DND-41 (cell line): ENCODE measurements around the gene GYS1.

ENCODE experiments used
- ATAC-seq: fragments of 200-7000 bp; cut with Tn5 transposase; 3 replicates; pipeline ENCODE4 v1.9.1; 2021; ENCODE audit warnings: low read depth; ENCODE audit not compliant: insufficient read depth
- DNase-seq: peaks from one replicate; pipeline ENCODE4 v3.0.0-alpha.2; 2020
- H2AFZ ChIP-seq: 2 replicates; pipeline ENCODE4 v1.6.0; 2012; ENCODE audit warnings: low read depth, low read length
- H3K27ac ChIP-seq: 2 replicates; pipeline ENCODE4 v1.5.1; 2012; ENCODE audit warnings: low read length, inconsistent platforms
- H3K27me3 ChIP-seq: fragments of 200-600 bp; sonication (generic); 2 replicates; pipeline ENCODE4 v1.6.0; 2012; ENCODE audit warnings: low read length, mild to moderate bottlenecking, inconsistent platforms; ENCODE audit not compliant: insufficient read depth, poor library complexity
- H3K36me3 ChIP-seq: 2 replicates; pipeline ENCODE4 v1.5.1; 2012; ENCODE audit warnings: low read length, inconsistent platforms; ENCODE audit not compliant: insufficient read depth
- H3K4me1 ChIP-seq: 2 replicates; pipeline ENCODE4 v1.5.1; 2012; ENCODE audit warnings: mild to moderate bottlenecking, low read length; ENCODE audit not compliant: insufficient read depth
- H3K4me2 ChIP-seq: 2 replicates; pipeline ENCODE4 v1.6.0; 2012; ENCODE audit warnings: mild to moderate bottlenecking, moderate library complexity, low read length, inconsistent platforms; ENCODE audit not compliant: insufficient read depth
- H3K4me3 ChIP-seq, 2 experiments: fragments of 200-600 bp in 1 of 2; shearing (Covaris generic) in 1 of 2; 2 replicates each; pipeline ENCODE4 v1.5.1; 2012 to 2016; ENCODE audit warnings: inconsistent platforms in 2 of 2, low read length in 2 of 2, mild to moderate bottlenecking in 2 of 2, low read depth in 1 of 2, moderate library complexity in 1 of 2
- H3K79me2 ChIP-seq: 2 replicates; pipeline ENCODE4 v1.6.0; 2012; ENCODE audit warnings: low read length, inconsistent platforms; ENCODE audit not compliant: insufficient read depth
- H3K9ac ChIP-seq: 2 replicates; pipeline ENCODE4 v1.6.0; 2012; ENCODE audit warnings: low read depth, mild to moderate bottlenecking, inconsistent platforms, low read length, moderate library complexity
- H3K9me3 ChIP-seq: 2 replicates; pipeline ENCODE4 v1.5.1; 2012; ENCODE audit warnings: low read length, moderate library complexity, mild to moderate bottlenecking, inconsistent platforms; ENCODE audit not compliant: insufficient read depth, severe bottlenecking
- H4K20me1 ChIP-seq: 2 replicates; pipeline ENCODE4 v1.6.0; 2012; ENCODE audit warnings: low read length; ENCODE audit not compliant: insufficient read depth
- EZH2 ChIP-seq: IDR thresholded peaks from 3 replicates; pipeline ENCODE4 v1.6.1; 2012; ENCODE audit warnings: borderline replicate concordance, low read depth, mild to moderate bottlenecking, moderate library complexity, low read length, inconsistent platforms; ENCODE audit not compliant: severe bottlenecking
- TF ChIP-seq, protein P1 (sequence below): IDR thresholded peaks from 2 replicates; pipeline ENCODE4 v1.5.1; 2012; ENCODE audit warnings: borderline replicate concordance, low read length, moderate library complexity, mild to moderate bottlenecking; ENCODE audit not compliant: poor library complexity, severe bottlenecking; ENCODE audit errors: extremely low read depth

The GYS1 gene

DNA sequence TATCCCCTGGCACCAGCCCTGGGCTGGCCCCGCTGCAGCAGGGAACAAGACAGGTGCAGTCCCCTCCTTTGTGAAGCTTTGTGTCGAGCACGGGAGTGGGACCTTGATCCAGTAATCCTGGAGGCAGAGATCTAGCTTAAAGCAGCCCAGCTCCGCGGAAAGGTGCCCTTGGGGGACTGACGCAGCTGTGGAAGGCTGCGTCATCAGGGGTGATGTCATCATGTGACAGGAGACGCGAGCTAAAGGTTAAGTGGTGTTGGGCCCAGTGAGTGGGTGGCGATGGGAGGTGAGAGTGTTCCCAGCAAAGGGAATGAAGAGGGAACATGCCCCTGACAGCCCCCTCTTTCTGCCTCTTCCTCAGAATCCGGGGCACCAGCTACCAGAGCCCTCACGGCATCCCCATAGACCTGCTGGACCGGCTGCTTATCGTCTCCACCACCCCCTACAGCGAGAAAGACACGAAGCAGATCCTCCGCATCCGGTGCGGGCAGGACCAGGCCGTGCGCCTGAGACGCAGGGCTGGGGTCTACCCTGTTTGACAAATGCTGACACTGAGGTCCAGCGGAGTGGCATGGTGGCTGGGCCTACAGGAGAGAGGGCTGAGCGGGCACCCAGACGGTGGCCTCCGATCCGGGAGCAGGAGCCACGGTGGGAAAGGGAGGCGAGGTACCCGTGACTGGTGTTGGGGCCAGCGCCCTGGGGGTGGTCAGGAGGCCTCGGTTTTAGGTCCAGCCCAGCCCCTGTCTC is 21.2 kb upstream of the GYS1 start:
- peaks cover 71% of the 10 kb centered on the region for H3K36me3 ChIP-seq
- ATAC-seq (no peak), DNase-seq (no peak)
- H3K27me3 ChIP-seq = peaks cover 3% of the 10 kb centered on the region
- H3K4me1 ChIP-seq = no peaks in the 10 kb centered on the region
- no peaks in the 10 kb centered on the region for H3K9me3 ChIP-seq
- no peak overlapping the region for H3K4me3 ChIP-seq
- H3K79me2 ChIP-seq = no peaks in the 10 kb centered on the region
- no peak overlapping the region for H3K4me2 ChIP-seq
- no peak for TF ChIP-seq EZH2
- TF ChIP-seq, protein P1, sequence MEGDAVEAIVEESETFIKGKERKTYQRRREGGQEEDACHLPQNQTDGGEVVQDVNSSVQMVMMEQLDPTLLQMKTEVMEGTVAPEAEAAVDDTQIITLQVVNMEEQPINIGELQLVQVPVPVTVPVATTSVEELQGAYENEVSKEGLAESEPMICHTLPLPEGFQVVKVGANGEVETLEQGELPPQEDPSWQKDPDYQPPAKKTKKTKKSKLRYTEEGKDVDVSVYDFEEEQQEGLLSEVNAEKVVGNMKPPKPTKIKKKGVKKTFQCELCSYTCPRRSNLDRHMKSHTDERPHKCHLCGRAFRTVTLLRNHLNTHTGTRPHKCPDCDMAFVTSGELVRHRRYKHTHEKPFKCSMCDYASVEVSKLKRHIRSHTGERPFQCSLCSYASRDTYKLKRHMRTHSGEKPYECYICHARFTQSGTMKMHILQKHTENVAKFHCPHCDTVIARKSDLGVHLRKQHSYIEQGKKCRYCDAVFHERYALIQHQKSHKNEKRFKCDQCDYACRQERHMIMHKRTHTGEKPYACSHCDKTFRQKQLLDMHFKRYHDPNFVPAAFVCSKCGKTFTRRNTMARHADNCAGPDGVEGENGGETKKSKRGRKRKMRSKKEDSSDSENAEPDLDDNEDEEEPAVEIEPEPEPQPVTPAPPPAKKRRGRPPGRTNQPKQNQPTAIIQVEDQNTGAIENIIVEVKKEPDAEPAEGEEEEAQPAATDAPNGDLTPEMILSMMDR = no peak
- H3K27ac ChIP-seq = no peak overlapping the region
- H4K20me1 ChIP-seq = peaks cover 22% of the 10 kb centered on the region; the same call in 1 of the 2 replicates
- H2AFZ ChIP-seq = no peak overlapping the region
- no peak overlapping the region for H3K9ac ChIP-seq

DNA sequence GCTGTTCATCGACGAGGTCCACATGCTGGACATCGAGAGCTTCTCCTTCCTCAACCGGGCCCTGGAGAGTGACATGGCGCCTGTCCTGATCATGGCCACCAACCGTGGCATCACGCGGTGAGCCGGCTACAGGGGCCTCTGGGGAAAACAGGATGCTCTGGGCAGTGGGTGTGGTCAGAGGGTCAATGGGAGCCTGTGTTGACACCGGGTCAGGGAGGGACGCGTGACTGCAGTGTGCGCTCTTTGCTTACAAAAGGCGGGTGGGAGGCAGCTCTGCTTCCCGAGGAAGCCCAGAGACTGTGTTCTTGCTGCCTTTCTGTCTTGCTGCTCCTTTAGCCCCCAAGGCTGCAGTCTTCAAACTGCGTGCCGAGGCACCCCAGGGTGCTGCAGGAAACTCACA is 18.1 kb upstream of the GYS1 start:
- DNase-seq (no peak), ATAC-seq (no peak)
- no peak overlapping the region for H3K9ac ChIP-seq
- H3K9me3 ChIP-seq = no peaks in the 10 kb centered on the region
- peaks cover 85% of the 10 kb centered on the region for H3K36me3 ChIP-seq
- no peak overlapping the region for H3K4me3 ChIP-seq
- TF ChIP-seq EZH2 = no peak
- TF ChIP-seq, protein P1 = no peak
- H3K27ac ChIP-seq = no peak overlapping the region
- peaks cover 25% of the 10 kb centered on the region for H4K20me1 ChIP-seq
- no peaks in the 10 kb centered on the region for H3K4me1 ChIP-seq
- no peaks in the 10 kb centered on the region for H3K27me3 ChIP-seq
- no peaks in the 10 kb centered on the region for H3K79me2 ChIP-seq
- no peak overlapping the region for H3K4me2 ChIP-seq
- H2AFZ ChIP-seq = no peak overlapping the region

DNA sequence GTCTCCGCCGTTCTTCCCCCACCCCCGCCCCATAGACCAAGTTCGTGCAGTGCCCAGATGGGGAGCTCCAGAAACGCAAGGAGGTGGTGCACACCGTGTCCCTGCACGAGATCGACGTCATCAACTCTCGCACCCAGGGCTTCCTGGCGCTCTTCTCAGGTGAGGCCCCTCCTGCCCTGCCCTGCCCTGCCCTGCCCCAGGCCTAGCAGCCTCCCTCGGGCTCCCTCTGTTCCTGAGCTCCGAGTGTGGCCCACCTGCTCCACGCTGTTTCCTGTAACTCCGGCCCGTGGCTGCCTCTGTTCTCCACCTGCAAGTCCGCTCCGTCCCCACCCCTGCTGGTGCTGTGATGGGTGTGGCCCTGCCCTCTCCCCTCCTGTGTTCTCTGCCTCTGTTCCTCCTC is 17.3 kb upstream of the GYS1 start:
- Histone ChIP-seq H3K4me3 (no peak overlapping the region), H3K4me1 (no peaks in the 10 kb centered on the region), H3K27ac (no peak overlapping the region), H3K9me3 (no peaks in the 10 kb centered on the region), H3K9ac (no peak overlapping the region), H3K79me2 (no peaks in the 10 kb centered on the region), H4K20me1 (peaks cover 24% of the 10 kb centered on the region), H3K36me3 (peaks cover 85% of the 10 kb centered on the region), H3K4me2 (no peak overlapping the region), H2AFZ (no peak overlapping the region), H3K27me3 (no peaks in the 10 kb centered on the region)
- DNase-seq (no peak), ATAC-seq (0 out of 3 replicates have a peak, but pooled peaks have one; percentile 16)
- TF ChIP-seq, protein P1 = no peak
- no peak for TF ChIP-seq EZH2
